ENCODE results near the gene FAM222B.
A peak's percentile ranks its signal among the peaks of the same experiment; 100 is the strongest.
"Not testable (repeated sequence)": the region's sequence is repeated elsewhere in the genome, so short reads cannot be mapped to it uniquely, and the experiment has no call there.

Gene FAM222B

GRCh38 chr17:28854457-28855335 is 12.1 kb upstream of the FAM222B start, which contains the start of gene ERAL1:
Gene ERAL1, plus strand, starts transcription at chr17:28855016. Its CDS starts 19 bp downstream, at chr17:28855035.
- peak within 1 kb of the TSS; percentile 88 for H3K4me3 ChIP-seq (ENCODE audit: low read length)
- DNase-seq (ENCODE audit: low read depth): peak; percentile 91
- TF ChIP-seq, protein P1, sequence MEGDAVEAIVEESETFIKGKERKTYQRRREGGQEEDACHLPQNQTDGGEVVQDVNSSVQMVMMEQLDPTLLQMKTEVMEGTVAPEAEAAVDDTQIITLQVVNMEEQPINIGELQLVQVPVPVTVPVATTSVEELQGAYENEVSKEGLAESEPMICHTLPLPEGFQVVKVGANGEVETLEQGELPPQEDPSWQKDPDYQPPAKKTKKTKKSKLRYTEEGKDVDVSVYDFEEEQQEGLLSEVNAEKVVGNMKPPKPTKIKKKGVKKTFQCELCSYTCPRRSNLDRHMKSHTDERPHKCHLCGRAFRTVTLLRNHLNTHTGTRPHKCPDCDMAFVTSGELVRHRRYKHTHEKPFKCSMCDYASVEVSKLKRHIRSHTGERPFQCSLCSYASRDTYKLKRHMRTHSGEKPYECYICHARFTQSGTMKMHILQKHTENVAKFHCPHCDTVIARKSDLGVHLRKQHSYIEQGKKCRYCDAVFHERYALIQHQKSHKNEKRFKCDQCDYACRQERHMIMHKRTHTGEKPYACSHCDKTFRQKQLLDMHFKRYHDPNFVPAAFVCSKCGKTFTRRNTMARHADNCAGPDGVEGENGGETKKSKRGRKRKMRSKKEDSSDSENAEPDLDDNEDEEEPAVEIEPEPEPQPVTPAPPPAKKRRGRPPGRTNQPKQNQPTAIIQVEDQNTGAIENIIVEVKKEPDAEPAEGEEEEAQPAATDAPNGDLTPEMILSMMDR (IDR thresholded peaks at IDR 0.05; ENCODE audit: insufficient read depth, low read depth, low read length, missing control alignments): peak; percentile 2

- TF ChIP-seq, protein P1 (IDR thresholded peaks at IDR 0.05; ENCODE audit: insufficient read depth, low read depth, low read length, missing control alignments): no peak
- no peak overlapping the region for H3K4me3 ChIP-seq (ENCODE audit: low read length)
- no peak for DNase-seq (ENCODE audit: low read depth)
Measured at GRCh38 chr17:28853295-28853694, 10.7 kb upstream of the FAM222B start.

DNA sequence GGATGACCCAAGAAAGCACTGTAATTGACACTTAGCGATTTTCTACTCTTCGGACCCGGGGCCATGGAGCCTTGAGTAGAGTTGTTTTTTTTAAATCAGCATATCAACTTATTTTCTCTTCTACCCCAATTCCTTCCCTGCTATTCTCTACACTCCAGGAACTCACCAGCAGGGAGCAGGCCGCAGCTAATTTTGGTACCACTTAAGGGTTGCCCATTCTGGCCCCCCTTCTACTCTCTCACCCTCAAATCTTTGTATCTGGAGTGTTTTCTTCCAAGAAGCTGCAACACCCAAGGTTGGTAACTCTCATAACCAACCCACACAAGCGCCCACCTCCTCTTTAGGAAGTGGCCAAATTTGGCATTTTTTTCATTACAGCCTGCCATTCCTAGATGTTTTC is 6.7 kb upstream of the FAM222B start:
- peak; percentile 18 for DNase-seq (ENCODE audit: low read depth)
- TF ChIP-seq, protein P1 (IDR thresholded peaks at IDR 0.05; ENCODE audit: insufficient read depth, low read depth, low read length, missing control alignments): peak; percentile 6
- H3K4me3 ChIP-seq (ENCODE audit: low read length): no peak overlapping the region

DNA sequence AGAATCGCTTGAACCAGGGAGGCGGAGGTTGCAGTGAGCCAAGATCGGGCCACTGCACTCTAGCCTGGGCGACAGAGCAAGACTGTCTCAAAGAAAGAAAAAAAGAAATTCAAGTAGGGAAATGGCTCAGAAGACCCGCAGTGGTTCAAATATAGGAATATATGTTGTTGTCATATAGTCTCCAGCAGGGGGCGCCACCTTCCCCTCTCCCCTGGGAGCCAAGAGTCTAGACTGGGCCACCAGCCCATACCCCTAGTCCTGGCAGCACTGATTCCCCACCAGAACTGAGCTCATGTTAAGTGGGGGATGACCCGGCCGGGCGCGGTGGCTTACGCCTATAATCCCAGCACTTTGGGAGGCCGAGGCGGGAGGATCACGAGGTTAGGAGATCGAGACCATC is 6.1 kb upstream of the FAM222B start:
- DNase-seq (ENCODE audit: low read depth): peak; percentile 22
- H3K4me3 ChIP-seq (ENCODE audit: low read length): not testable (repeated sequence)
- TF ChIP-seq, protein P1 (IDR thresholded peaks at IDR 0.05; ENCODE audit: insufficient read depth, low read depth, low read length, missing control alignments): peak; percentile 25

DNA sequence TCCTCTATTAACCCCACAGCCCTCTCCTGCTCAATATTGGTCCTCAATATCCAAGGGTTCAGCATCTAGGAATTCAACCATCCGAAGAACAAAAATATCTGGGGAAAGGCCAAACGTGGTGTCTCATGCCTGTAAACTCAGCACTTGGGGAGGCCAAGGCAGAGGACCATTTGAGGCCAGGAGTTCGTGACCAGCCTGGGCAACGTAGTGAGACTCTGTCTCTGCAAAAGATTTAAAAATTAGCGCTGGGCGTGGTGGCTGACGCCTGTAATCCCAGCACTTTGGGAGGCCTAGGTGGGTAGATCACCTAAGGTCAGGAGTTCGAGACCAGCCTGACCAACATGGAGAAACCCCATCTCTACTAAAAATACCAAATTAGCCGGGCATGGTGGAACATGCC is 4.1 kb upstream of the FAM222B start:
- not testable (repeated sequence) for H3K4me3 ChIP-seq (ENCODE audit: low read length); DNase-seq (ENCODE audit: low read depth)

DNA sequence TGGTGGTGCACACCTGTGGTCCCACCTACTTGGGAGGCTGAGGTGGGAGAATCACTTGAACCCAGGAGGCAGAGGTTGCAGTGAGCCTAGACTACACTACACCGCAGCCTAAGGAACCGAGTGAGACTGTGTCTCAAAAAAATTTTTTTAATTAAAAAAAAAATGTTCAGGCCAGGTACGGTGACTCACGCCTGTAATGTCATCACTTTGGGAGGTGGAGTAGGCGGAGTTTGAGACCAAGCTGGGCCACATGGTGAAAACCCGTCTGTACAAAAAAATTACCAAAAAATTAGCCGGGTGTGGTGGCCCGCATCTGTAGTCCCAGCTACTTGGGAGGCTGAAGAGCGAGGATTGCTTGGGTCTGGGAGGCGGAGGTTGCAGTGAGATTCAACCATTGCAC is 3.6 kb upstream of the FAM222B start:
- DNase-seq (ENCODE audit: low read depth): peak; percentile 55
- TF ChIP-seq, protein P1 (IDR thresholded peaks at IDR 0.05; ENCODE audit: insufficient read depth, low read depth, low read length, missing control alignments): no peak
- H3K4me3 ChIP-seq (ENCODE audit: low read length): no peak overlapping the region

GRCh38 chr17:28843816-28844148 is 1.2 kb upstream of the FAM222B start:
- DNase-seq (ENCODE audit: low read depth): no peak
- TF ChIP-seq, protein P1 (IDR thresholded peaks at IDR 0.05; ENCODE audit: insufficient read depth, low read depth, low read length, missing control alignments): no peak
- H3K4me3 ChIP-seq (ENCODE audit: low read length): no peak overlapping the region

Measured in epithelial cell of esophagus (primary cell).